H9 (cell line): ENCODE data around the gene DNLZ. TPM values are rescaled to one million over a fixed set of nuclear protein-coding genes. Genes with fewer than 3 reads are reported as not detected.

Experiments
- DNase-seq: peaks from one replicate; pipeline ENCODE4 v3.0.0-alpha.2; 2017
- H2AFZ ChIP-seq: one replicate; pipeline ENCODE4 v1.6.1; 2013; ENCODE audit warnings: mild to moderate bottlenecking, low read length, control low read depth, moderate library complexity
- H2AK5ac ChIP-seq: 2 replicates; pipeline ENCODE4 v1.6.1; 2013; ENCODE audit warnings: low read length, control low read depth, mixed read lengths; ENCODE audit not compliant: insufficient read length
- H2BK120ac ChIP-seq: one replicate; pipeline ENCODE4 v1.6.1; 2013; ENCODE audit warnings: low read depth, mild to moderate bottlenecking, low read length, control low read depth, inconsistent platforms; ENCODE audit not compliant: poor library complexity, severe bottlenecking
- H2BK12ac ChIP-seq: 2 replicates; pipeline ENCODE4 v1.6.1; 2013; ENCODE audit warnings: low read length, control low read depth, mixed read lengths, low read depth; ENCODE audit not compliant: insufficient read length
- H2BK15ac ChIP-seq: 2 replicates; pipeline ENCODE4 v1.6.1; 2013; ENCODE audit warnings: low read depth, low read length, control low read depth
- H2BK20ac ChIP-seq: one replicate; pipeline ENCODE4 v1.6.1; 2013; ENCODE audit warnings: low read depth, mild to moderate bottlenecking, low read length, control low read depth, inconsistent platforms; ENCODE audit not compliant: poor library complexity, severe bottlenecking
- H2BK5ac ChIP-seq: 2 replicates; pipeline ENCODE4 v1.6.1; 2013; ENCODE audit warnings: low read length, control low read depth, mixed read lengths; ENCODE audit not compliant: insufficient read length
- H3K14ac ChIP-seq: 2 replicates; pipeline ENCODE4 v1.6.1; 2013; ENCODE audit warnings: low read length, control low read depth; ENCODE audit not compliant: insufficient read depth
- H3K18ac ChIP-seq: 2 replicates; pipeline ENCODE4 v1.6.1; 2013; ENCODE audit warnings: low read depth, mild to moderate bottlenecking, mixed read lengths, low read length, control low read depth; ENCODE audit not compliant: insufficient read length
- H3K23ac ChIP-seq: 2 replicates; pipeline ENCODE4 v1.6.1; 2013; ENCODE audit warnings: low read length, control low read depth, mixed read lengths, low read depth; ENCODE audit not compliant: insufficient read length
- H3K23me2 ChIP-seq: 2 replicates; pipeline ENCODE4 v1.6.1; 2013; ENCODE audit warnings: low read depth, mild to moderate bottlenecking, mixed read lengths, low read length, control low read depth; ENCODE audit not compliant: insufficient read length, poor library complexity, severe bottlenecking
- H3K27ac ChIP-seq: 2 replicates; pipeline ENCODE4 v1.5.1; 2013; ENCODE audit warnings: low read length, control low read depth, mixed read lengths, low read depth; ENCODE audit not compliant: insufficient read length
- H3K27me3 ChIP-seq: 2 replicates; pipeline ENCODE4 v1.6.1; 2013; ENCODE audit warnings: low read length, control low read depth, inconsistent platforms; ENCODE audit not compliant: insufficient read depth
- H3K4ac ChIP-seq: 2 replicates; pipeline ENCODE4 v1.6.1; 2013; ENCODE audit warnings: low read depth, mild to moderate bottlenecking, control low read depth, inconsistent platforms, low read length, moderate library complexity
- H3K4me1 ChIP-seq: 2 replicates; pipeline ENCODE4 v1.6.1; 2013; ENCODE audit warnings: low read length, control low read depth, inconsistent platforms; ENCODE audit not compliant: insufficient read depth
- H3K4me2 ChIP-seq: 2 replicates; pipeline ENCODE4 v1.6.1; 2013; ENCODE audit warnings: low read length, control low read depth, mixed read lengths; ENCODE audit not compliant: insufficient read length, insufficient read depth
- H3K56ac ChIP-seq: 2 replicates; pipeline ENCODE4 v1.6.1; 2013; ENCODE audit warnings: low read depth, mild to moderate bottlenecking, mixed read lengths, low read length, control low read depth; ENCODE audit not compliant: insufficient read length
- H3K79me1 ChIP-seq: 2 replicates; pipeline ENCODE4 v1.6.1; 2013; ENCODE audit warnings: low read depth, mild to moderate bottlenecking, moderate library complexity, low read length, control low read depth, inconsistent platforms; ENCODE audit not compliant: insufficient read depth, poor library complexity, severe bottlenecking
- H3K79me2 ChIP-seq: 2 replicates; pipeline ENCODE4 v1.6.1; 2013; ENCODE audit warnings: low read length, control low read depth, inconsistent platforms; ENCODE audit not compliant: insufficient read depth
- H3K9ac ChIP-seq: 2 replicates; pipeline ENCODE4 v1.6.1; 2013; ENCODE audit warnings: low read length, control low read depth, mixed read lengths; ENCODE audit not compliant: insufficient read length; ENCODE audit errors: extremely low read depth
- H3K9me3 ChIP-seq: one replicate; pipeline ENCODE4 v1.6.1; 2013; ENCODE audit warnings: low read depth, low read length, inconsistent platforms; ENCODE audit not compliant: control insufficient read depth
- H3T11ph ChIP-seq: one replicate; pipeline ENCODE4 v1.6.1; 2013; ENCODE audit warnings: mild to moderate bottlenecking, low read length, control low read depth, inconsistent platforms
- H4K20me1 ChIP-seq: one replicate; pipeline ENCODE4 v1.6.1; 2013; ENCODE audit not compliant: control insufficient read depth, insufficient read length, insufficient read depth
- H4K5ac ChIP-seq: 2 replicates; pipeline ENCODE4 v1.6.1; 2013; ENCODE audit warnings: low read depth, mild to moderate bottlenecking, mixed read lengths, low read length, control low read depth; ENCODE audit not compliant: insufficient read length
- H4K8ac ChIP-seq: replicated peaks from 2 replicates; pipeline ENCODE4 v1.6.1; 2013; ENCODE audit warnings: low read length, control low read depth, mixed read lengths, low read depth; ENCODE audit not compliant: insufficient read length
- H4K91ac ChIP-seq: 2 replicates; pipeline ENCODE4 v1.6.1; 2013; ENCODE audit warnings: low read depth, mild to moderate bottlenecking, moderate library complexity, mixed read lengths, low read length, control low read depth; ENCODE audit not compliant: insufficient read length
- H3K27ac Mint-ChIP-seq, 3 experiments: 2 replicates in 2 of 3; 3 replicates in 1 of 3; pipeline ENCODE4 v1.8.0; 2020 to 2021; ENCODE audit warnings: mixed read lengths in 3 of 3, mild to moderate bottlenecking in 1 of 3, moderate library complexity in 1 of 3
- H3K27me3 Mint-ChIP-seq: 2 replicates; pipeline ENCODE4 v1.8.0; 2021; ENCODE audit warnings: low read depth, mild to moderate bottlenecking, moderate library complexity, mixed read lengths
- H3K36me3 Mint-ChIP-seq, 3 experiments: 2 replicates in 2 of 3; 3 replicates in 1 of 3; pipeline ENCODE4 v1.8.0; 2020 to 2021; ENCODE audit warnings: low read depth in 3 of 3, mixed read lengths in 3 of 3; ENCODE audit not compliant: insufficient read depth in 1 of 3
- H3K4me1 Mint-ChIP-seq, 2 experiments: 2 replicates each; pipeline ENCODE4 v1.8.0; 2020; ENCODE audit warnings: mixed read lengths in 2 of 2
- H3K4me3 Mint-ChIP-seq, 2 experiments: 2 replicates in 1 of 2; 3 replicates in 1 of 2; pipeline ENCODE4 v1.8.0; 2020 to 2021; ENCODE audit warnings: mild to moderate bottlenecking in 2 of 2, mixed read lengths in 2 of 2, moderate library complexity in 1 of 2
- H3K9me3 Mint-ChIP-seq, 2 experiments: 2 replicates in 1 of 2; 3 replicates in 1 of 2; pipeline ENCODE4 v1.8.0; 2020; ENCODE audit warnings: mild to moderate bottlenecking in 2 of 2, mixed read lengths in 2 of 2, moderate library complexity in 1 of 2
- CTCF ChIP-seq: fragments of 200-600 bp; sonication (generic); conservative IDR thresholded peaks from 3 replicates; pipeline ENCODE4 v1.8.0; 2021; ENCODE audit warnings: antibody characterized with exemption, mild to moderate bottlenecking
- WGBS: extraction: QIAGEN DNeasy Blood & Tissue Kit; methylation state at CpG from one replicate; pipeline ENCODE4 v1.1.7; 2013; ENCODE audit warnings: missing lambda C conversion rate, low lambda C conversion rate, mixed read lengths; ENCODE audit not compliant: insufficient read length; ENCODE audit errors: extremely low coverage; 5-methylcytosine and 5-hydroxymethylcytosine counted together
- total RNA-seq: library from RNA; stranded (reverse); gene quantifications from 2 replicates; pipeline ENCODE4 v1.2.1, GENCODE V29; 2021

Gene DNLZ
- total RNA-seq, 1 experiment from 2014 or later, result 24.8 TPM

GRCh38 chr9:136364942-136365774, 1.6 kb upstream of the DNLZ start:
- Mint-ChIP-seq H3K4me1 (peaks cover 3 to 5% of the 10 kb centered on the region in 2 experiments; a peak in 1 of 4 replicates), H3K4me3 (peak overlapping the region in 1 of 2 experiments; percentile 40; a peak in 2 of 5 replicates), H3K27me3 (peaks cover 1% of the 10 kb centered on the region; the same call in 1 of the 2 replicates), H3K9me3 (no peaks in the 10 kb centered on the region), H3K27ac (no peak overlapping the region), H3K36me3 (peaks cover 0 to 10% (median 0%) of the 10 kb centered on the region in 3 experiments; a peak in 3 of 7 replicates)
- no peak overlapping the region for H2BK12ac ChIP-seq
- H3T11ph ChIP-seq, result no peak overlapping the region
- H3K14ac ChIP-seq, result no peak overlapping the region; the same call in 1 of the 2 replicates
- H4K20me1 ChIP-seq, result no peaks in the 10 kb centered on the region
- no peak overlapping the region for H3K4me2 ChIP-seq
- no peak overlapping the region for H3K4ac ChIP-seq
- no peak overlapping the region for H2BK20ac ChIP-seq
- no peak overlapping the region for H3K9ac ChIP-seq
- H2BK15ac ChIP-seq, result no peak overlapping the region
- H4K8ac ChIP-seq, result no peak overlapping the region
- no peaks in the 10 kb centered on the region for H3K27me3 ChIP-seq
- no peak overlapping the region for H3K18ac ChIP-seq
- no peak overlapping the region for H4K5ac ChIP-seq
- no CpG with 5 or more reads among the region's 31 CpGs for WGBS
- no peak overlapping the region for H3K27ac ChIP-seq
- no peak overlapping the region for H3K56ac ChIP-seq
- H3K4me1 ChIP-seq, result no peaks in the 10 kb centered on the region
- no peak for DNase-seq
- no peak overlapping the region for H3K23ac ChIP-seq
- no peak for TF ChIP-seq CTCF
- no peaks in the 10 kb centered on the region for H3K79me2 ChIP-seq
- H3K79me1 ChIP-seq, result no peaks in the 10 kb centered on the region
- no peaks in the 10 kb centered on the region for H3K23me2 ChIP-seq
- no peak overlapping the region for H4K91ac ChIP-seq
- no peak overlapping the region for H2AFZ ChIP-seq
- no peak overlapping the region for H2BK120ac ChIP-seq
- no peaks in the 10 kb centered on the region for H3K9me3 ChIP-seq
- H2BK5ac ChIP-seq, result no peak overlapping the region
- H2AK5ac ChIP-seq, result no peak overlapping the region
